Head of caudate nucleus (tissue), 42 donors: ENCODE data around the gene LAMA3.

Source experiments
- DNase-seq, 42 donors: peaks; one replicate each; pipeline versions ENCODE4 v3.0.0 to v3.0.0-alpha.2; 2020 to 2021; ENCODE audit warnings: mixed read lengths in 7 of 42
- intact Hi-C: fragments of 100-400 bp; cut with DNase I; formaldehyde crosslinking; loops from one replicate; pipeline ENCODE4 v1.15.0; 2022

The LAMA3 gene

DNA sequence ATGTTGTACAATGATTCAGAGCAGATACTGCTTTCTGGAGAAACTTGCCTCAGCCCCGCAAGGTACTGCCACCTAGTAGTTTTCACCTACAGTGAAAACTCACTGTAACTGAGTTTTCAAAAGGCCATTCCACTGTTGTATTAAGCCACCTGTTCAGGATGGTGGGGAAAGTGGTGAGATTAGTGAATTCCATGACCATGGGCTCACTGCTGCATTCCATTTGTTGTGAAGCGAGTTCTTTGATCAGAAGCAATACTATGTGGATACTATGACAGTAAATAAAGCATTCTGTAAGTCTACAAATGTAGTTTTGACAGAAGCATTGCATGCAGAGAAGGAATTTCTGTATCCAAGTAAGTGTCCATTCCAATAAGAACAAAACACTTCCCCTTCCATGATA is 113.6 kb downstream of the LAMA3 start:
- intact Hi-C loops, result no loop called here
- no peak for DNase-seq

DNA sequence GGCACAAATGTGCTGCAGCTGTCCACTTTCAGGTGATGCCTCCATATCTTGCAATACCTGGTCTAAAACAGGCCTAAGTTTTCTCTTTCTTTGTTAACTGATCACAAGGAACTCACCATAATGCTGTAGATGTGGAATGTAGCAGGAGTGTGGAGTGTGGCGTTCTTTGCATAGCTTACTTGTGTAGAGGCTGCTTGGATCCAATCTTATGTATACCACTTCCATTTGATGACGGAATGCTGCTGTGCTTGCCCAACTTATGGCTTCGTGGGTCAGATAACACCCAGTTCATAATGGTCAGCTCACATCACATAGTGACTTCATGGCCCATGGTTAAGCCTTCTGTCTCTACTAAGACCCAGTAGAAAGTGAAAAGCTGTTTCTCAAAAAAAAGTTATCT is 114.5 kb downstream of the LAMA3 start:
- intact Hi-C loops, result no loop called here
- DNase-seq, result no peak

DNA sequence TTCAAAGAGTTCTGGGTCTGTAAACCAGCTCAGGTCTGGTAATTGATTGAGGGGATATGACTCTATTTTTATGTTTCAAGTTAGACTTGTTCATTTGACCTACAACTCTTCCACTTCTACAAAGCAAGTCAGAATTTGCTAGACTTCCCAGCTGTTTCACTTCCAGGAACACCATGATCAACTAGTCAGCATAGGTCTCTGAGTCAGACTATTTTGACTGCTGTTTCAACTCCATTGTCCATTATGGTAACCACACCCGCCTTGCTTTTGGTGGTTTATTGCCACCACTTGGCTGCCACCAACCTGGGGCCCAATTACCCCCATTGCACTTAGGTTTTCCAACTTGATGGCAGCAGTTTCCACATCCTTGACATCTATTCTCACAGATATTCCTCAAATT is 116.6 kb downstream of the LAMA3 start:
- intact Hi-C loops, result no loop called here
- no peak for DNase-seq

DNA sequence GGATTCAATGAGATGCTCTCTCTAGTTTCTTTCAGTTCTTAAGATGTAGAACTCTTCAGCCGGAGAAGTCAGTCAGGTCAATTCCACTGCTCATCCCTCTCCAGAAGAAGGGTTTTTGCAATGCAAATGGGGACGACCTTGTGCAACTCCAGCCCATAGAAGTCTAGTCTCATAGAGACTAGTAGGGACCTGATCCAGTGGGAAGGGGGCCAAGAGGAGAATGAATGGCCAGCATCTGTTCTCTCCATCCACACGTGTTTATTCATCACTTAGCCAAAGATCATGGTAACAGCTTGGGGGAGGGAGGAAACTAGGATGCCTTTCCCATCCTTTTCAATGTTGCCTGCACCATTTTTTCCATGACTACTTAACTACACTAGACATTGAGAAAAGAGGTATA is 120.2 kb downstream of the LAMA3 start:
- intact Hi-C loops, result no loop called here
- peak in 1 of 42 donors; percentile 10 for DNase-seq

DNA sequence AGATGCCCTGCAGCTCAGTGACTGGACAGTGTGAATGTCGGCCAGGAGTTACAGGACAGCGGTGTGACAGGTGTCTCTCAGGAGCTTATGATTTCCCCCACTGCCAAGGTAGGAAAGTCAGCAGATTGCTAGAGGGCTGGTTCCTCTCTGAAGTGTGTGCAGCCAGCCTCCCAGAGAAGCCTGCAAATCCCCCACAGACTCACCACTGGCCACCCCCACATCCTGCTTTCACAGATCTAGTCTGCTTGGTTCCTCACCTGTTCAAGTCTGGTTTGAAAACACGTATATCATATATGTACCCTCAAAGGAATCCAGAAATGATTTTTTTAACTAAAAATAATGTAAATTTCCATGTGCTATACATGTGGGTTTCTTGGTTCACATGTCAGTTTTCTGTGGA is 121.1 kb downstream of the LAMA3 start:
- no peak for DNase-seq

DNA sequence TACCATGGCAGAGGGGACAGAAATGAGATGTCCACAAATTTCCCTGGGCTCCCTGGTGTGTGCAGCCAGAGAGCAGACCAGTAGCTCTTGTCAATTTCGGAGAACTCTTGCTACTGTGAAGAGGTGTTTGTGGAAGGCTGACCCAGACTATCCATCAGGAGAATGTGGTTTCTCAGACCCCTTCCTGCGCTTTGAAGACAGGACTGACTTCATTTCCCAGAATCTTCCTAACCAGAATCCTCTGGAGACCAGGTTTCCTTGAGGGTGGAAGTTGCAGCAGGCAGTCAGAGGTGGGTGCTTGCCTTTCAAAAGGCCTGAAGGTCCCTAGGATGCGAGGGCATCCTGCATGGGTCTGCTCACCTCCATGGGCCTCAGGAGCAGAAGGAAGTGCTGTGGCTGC is 121.9 kb downstream of the LAMA3 start:
- intact Hi-C loops, result loop anchor here (5.0 to 10.0 kb wide), 2 partner anchors 189 to 306 kb away; partner anchors contain the start of gene RMC1
- DNase-seq, result no peak

More for the DNA sequence above, 121.1 kb downstream of the LAMA3 start:
- intact Hi-C loops, result loop anchor here (5.0 to 10.0 kb wide), 2 partner anchors 188 to 306 kb away; partner anchors contain the start of gene RMC1

DNA sequence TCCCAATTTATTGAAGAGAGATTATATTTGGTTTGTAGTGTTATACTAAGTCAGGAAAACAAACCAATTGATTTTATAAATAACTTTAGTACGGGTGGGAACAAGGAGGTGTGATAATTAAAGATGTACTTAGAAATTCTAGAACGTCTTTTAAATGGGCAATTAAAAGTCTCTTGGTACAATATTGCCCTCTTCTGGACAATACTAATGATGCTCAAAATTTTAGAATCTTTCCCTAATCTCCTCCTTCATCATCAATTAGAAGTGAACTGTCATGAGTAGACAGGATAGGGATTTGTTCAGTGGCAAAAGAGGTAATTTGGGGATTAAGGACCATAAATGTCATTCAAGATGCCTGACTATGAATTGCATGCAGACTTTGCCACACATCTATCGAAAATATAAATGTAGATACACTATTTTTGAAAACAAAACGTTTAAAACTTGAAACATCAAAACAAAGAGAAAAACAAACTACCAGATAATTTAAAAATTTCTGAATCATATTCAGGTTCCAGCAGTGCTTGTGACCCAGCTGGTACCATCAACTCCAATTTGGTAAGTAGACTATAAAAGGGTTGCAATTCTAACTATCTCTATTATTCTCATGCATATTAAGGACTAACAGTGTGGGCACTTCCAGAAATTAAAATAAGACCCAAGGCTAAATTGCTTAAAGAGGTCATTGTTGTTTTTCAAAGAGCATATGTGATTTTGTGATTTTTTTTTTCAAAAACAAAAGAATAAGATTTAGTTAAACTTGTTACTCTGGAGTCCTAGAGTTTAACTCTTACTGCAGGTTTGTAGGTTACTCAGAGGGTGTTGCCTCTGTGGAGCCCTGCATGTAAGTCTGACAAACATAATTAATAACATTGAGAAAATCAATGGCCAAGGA is 123.5 kb downstream of the LAMA3 start:
- no peak for DNase-seq
- intact Hi-C loops, result loop anchor here (5.0 to 10.0 kb wide), 2 partner anchors 190 to 308 kb away; partner anchors contain the start of gene RMC1

DNA sequence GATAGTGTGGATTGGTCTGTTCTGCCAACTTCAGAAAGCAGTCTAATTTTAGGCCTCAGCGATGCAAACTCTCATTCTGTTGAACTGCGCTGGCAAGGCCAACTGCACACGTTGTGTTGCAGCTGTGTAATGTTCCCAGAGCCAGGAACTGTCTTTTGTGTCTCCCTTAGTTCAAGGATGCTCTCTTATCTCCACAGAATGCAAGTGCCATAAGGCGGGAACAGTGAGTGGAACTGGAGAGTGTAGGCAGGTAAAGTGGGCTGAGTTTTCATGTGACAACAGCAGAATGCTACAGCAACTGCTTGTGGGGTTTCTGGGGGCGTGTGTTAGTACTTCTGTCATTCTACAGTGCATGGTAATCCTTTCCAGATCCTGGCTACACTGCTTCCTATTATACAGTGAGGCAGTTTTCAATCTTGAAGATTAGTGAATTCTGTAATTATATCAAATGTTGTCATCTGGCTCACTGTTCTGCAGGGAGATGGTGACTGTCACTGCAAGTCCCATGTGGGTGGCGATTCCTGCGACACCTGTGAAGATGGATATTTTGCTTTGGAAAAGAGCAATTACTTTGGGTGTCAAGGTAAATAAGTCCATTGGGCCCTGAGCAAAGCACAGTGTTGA is 125.8 kb downstream of the LAMA3 start:
- peak in 35 of 42 donors; percentile 3 to 85 (median 50) for DNase-seq
- intact Hi-C loops, result loop anchor here (5.0 to 10.0 kb wide), 2 partner anchors 193 to 310 kb away; partner anchors contain the start of gene RMC1

DNA sequence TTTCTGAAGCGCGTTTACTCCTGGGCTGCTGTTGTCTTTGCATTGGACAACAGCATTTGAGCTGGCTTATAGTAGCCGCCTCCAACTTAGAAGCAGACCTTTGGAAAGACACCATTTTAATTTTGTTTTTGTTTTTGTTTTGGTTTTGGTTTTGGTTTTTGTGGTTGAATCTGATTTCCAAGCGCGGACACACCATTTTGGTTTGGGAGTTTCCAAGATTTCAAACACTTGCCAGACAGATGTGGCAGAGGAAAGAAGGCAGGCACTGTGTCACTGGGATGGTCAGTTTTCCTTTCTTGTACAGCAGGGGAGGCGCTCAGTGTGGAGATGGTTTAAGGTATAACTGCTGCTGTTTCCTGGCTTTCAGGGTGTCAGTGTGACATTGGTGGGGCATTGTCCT is 126.8 kb downstream of the LAMA3 start:
- intact Hi-C loops, result loop anchor here (10.0 kb wide), 1 partner anchor 311 kb away; the partner anchor contains the start of gene RMC1
- DNase-seq, result no peak

DNA sequence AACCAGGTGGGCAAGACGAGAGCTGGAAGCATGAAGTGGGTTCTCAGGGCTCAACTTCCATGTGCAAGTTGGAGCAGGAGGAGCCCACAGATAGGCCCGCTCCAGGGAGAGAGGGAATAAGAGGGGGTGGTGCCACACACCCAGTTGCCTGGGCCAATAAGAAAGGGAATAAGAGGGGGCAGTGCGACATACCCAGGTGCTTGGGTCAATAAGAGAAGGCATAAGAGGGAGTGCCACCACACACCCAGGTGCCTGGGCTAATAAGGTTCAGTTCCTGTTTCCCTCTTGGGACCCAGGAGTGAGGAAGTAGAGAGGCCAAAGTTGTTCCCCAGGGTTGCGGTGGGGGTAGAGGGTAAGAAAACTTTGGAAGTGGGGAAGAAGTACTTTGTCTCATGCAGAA is 127.5 kb downstream of the LAMA3 start:
- no peak for DNase-seq
- intact Hi-C loops, result loop anchor here (10.0 kb wide), 1 partner anchor 312 kb away; the partner anchor contains the start of gene RMC1

DNA sequence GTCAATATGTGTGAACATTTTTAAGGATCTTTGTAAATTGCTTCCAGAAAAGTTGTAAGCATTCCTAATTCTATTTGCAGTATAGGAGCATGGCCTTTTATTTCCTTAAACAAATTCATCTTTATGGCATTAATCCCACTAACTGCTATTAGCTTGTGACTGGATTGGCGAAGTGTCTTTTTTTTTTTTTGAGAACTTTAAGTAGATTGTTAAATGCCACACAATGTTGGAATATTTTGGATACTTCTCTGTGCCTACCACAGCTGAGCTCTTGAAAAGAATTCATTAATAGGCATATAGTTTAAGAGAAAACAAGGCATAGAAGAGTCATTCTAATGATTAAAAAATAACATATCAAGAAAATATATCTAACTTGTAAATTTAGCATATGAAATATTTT is 129.7 kb downstream of the LAMA3 start:
- no peak for DNase-seq
- intact Hi-C loops, result loop anchor here (10.0 kb wide), 1 partner anchor 314 kb away; the partner anchor contains the start of gene RMC1

DNA sequence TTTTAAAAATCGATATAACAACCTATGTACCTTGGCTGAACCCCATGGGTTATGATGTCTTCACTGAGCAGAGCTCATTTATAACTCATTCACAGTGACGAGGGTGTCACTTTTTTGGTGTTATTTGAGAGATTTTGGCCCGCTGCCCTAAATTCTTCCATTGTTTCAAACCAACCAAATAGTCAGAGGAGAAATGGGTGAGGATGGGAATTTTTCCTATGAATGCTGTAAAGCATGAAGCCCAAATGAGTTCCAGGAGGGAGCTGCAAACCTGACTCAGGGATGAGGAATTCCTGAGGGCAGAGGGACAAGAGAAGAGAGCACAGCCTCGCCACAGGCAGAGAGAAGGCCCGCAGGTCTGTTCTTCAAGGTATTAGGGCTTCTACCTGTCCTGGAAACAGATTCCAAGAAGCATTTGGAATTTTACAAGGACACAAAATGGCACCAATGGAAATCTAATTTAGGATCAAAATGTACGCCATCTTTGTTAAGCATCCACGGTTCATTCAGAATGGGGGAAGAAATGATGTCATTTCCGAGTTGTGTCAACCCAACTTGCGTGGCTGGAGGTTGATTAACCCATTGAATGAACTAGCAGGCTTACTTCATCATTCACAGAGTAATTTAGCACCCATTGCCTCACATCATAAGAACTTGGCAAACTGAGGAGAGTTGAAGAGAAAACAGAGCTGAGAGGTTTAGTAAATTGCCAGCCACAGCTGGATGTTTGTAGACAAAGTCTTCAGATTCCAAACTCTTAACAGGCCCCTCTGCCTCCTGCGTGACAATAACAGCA is 133.5 kb downstream of the LAMA3 start:
- no peak for DNase-seq
- intact Hi-C loops, result loop anchor here (10.0 kb wide), 1 partner anchor 292 kb away; no protein-coding TSS in a partner anchor

DNA sequence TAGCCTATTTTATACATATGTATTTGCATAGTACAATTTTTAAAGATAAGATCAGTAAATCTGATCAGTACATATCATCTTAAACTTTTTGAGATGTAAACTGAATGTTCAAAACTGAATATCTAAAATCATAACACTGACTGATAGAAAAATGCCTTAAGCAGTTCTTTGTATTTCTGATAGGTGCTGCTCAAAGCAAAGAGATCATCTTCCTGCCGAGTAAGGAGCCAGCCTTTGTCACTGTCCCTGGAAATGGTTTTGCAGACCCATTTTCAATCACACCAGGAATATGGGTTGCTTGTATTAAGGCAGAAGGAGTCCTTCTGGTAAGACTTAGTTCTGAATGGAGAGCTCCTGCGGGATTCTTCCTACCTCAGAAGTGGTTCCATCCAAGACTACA is 135.0 kb downstream of the LAMA3 start:
- DNase-seq, result no peak
- intact Hi-C loops, result loop anchor here (10.0 kb wide), 1 partner anchor 291 kb away; no protein-coding TSS in a partner anchor

DNA sequence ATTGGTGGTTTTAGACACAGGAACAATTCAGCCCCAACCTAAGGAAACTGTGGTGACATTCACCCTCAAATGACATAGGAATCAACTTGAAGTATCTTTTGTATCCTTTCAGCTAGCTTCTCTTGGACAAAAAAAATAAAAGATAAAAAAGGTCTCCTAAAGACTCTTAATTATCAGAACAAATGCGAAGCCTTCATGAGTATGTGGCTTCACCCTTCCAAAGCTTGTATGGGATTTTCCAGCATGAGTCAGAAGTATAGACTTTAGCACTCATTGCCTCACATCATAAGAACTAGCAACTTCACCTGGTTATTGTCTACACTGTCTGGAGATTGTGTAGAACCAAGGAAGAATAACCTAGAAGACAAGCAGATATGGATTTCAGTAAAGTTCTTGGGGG is 135.4 kb downstream of the LAMA3 start:
- no peak for DNase-seq
- intact Hi-C loops, result loop anchor here (10.0 kb wide), 1 partner anchor 290 kb away; no protein-coding TSS in a partner anchor

DNA sequence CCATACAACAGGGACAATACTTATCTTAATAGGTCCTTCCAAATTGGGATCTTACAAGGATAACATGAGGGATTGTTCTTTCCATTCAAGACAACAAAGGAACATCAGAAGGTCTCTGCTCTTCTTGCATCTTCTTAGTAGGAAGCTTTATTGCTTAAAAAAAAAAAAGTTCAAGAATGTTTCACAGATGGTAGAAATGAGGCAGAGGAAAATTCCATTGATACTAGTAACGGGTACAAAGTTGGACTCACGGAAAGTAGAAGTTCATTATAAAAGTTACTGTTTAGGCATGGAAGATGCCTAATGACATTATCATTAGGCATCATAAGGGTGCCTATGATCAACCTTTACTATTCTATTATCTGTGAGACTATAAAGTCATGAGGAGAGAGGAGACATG is 136.2 kb downstream of the LAMA3 start:
- DNase-seq, result no peak
- intact Hi-C loops, result loop anchor here (10.0 kb wide), 1 partner anchor 289 kb away; no protein-coding TSS in a partner anchor

DNA sequence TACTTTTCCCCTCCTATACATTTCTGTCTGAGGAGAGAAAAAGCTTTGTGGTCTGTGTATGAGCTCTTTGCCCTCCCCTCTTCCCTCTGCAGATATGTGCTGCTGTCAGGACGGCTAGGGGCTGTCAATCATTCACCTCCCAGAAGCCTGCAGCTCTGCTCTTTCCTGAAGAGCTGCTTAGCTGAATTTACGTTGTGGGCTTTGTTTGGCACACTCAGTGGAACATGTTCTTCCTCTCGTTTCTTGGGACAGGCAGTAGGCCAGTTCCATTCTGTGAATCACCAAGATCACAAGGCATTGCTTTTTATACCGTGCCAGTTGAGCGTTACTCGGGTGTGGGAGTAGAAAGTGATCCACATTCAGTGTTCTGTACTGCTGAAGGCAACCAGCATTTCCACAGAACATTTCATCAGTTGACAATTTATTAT is 136.7 kb downstream of the LAMA3 start:
- intact Hi-C loops, result loop anchor here (10.0 kb wide), 1 partner anchor 289 kb away; no protein-coding TSS in a partner anchor

DNA sequence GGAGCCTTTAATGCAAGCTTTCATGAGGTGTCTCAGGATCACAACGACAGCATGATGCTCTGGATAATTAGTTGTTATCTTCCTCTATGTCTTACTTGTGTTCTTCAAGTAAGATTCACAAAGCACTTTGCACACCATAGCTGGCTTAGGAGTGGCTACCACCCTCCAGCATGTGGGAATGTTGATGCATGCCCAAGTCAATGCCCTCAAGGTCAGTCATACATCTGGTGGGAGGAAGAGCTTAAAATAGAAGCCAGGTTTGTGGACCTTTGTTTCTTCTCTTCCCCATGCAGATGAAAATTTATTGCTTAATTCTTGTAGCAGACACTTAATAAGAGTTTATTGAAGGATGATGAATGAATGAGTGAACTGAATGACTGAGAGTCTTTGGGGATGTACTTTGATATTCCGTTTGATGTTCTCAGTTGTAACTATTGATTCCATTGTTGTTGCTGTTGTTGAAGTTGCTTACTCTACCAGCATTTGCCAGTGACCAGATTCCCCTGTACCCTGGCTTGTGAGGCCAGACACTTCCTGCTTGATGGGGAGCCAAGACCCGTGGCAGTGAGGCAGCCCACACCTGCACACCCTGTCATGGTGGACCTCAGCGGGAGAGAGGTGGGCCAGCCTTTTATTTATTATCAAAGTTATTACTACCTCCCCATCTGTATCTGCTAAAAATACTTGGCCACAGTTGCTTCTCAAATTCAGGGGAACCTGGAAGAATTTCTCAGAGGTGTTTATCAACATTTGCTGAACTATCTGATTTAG is 137.8 kb downstream of the LAMA3 start:
- intact Hi-C loops, result loop anchor here (10.0 kb wide), 1 partner anchor 288 kb away; no protein-coding TSS in a partner anchor
- no peak for DNase-seq

More for the DNA sequence above, 136.7 kb downstream of the LAMA3 start:
- DNase-seq, result peak in 27 of 42 donors; percentile 6 to 74 (median 36)

DNA sequence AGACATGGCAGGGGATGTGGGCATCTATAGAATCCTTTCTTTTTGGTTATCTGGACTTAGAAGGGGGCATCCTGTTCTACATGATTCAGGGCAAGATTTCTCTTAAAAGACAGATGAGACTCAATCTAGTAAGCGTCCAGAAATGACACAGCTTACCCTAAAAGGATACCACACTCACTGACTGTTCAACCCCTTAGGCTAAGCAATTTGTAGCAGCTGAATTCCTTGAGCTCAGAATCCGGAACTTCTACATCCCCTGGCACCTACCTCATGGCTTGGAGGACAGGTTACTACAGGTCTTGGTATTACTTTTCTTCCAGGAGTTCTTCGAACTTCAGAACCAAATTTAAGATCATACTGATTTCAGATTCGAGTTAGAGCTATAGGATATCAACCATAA is 138.4 kb downstream of the LAMA3 start:
- DNase-seq, result no peak
- intact Hi-C loops, result loop anchor here (10.0 kb wide), 1 partner anchor 287 kb away; no protein-coding TSS in a partner anchor
